GM19193 (cell line): Measurements from ENCODE around the gene MDH1.
A peak's percentile ranks its signal among the peaks of the same experiment; 100 is the strongest.

Source experiments
- POLR2A ChIP-seq: IDR thresholded peaks from 4 replicates; pipeline ENCODE4 v1.6.1; 2011; ENCODE audit not compliant: insufficient read depth, insufficient read length; ENCODE audit errors: extremely low read depth

MDH1 gene

DNA sequence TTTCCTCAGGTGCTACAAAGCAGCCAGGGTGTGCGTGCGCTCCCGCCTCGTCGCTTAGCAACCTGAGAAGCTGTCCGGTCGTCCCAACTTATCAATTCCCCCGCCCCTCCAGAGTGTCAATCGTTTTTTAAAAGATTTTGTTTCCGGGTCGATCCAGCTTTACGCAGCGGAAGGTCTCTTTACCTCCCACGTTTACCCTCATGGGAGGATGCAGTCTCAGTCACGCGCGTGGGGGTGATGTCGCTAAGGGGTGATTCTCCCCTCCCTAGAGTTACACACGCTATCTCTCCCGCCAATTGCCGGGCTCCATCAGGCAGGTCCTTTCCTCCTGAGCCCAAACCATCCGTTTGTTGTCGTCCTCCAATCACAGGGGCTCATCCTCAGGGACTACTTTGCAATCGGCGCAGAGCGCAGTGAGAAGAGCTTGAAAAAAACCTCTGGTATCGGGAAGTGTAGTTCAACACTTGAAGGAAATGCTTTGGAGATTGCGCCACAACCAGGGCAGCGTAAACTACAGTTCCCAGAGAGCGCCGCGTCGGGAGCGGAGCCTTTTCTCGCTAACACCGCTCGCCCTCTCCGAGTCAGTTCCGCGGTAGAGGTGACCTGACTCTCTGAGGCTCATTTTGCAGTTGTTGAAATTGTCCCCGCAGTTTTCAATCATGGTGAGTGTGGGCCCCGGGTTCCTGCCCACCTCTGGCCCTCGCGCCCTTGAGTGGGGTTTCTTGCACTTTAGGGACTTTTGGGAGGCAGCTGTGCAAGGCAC, at the start of gene MDH1, which contains the start of gene WDPCP:
Gene MDH1, plus strand, starts transcription at position 579 of the 763 bp plus-strand sequence. Its CDS starts 81 bp downstream, at position 660.
Gene WDPCP, minus strand, starts transcription at position 93 of the 763 bp plus-strand sequence. CDS start 206 bp downstream, outside the sequence.
- peak; percentile 89 for TF ChIP-seq POLR2A

DNA sequence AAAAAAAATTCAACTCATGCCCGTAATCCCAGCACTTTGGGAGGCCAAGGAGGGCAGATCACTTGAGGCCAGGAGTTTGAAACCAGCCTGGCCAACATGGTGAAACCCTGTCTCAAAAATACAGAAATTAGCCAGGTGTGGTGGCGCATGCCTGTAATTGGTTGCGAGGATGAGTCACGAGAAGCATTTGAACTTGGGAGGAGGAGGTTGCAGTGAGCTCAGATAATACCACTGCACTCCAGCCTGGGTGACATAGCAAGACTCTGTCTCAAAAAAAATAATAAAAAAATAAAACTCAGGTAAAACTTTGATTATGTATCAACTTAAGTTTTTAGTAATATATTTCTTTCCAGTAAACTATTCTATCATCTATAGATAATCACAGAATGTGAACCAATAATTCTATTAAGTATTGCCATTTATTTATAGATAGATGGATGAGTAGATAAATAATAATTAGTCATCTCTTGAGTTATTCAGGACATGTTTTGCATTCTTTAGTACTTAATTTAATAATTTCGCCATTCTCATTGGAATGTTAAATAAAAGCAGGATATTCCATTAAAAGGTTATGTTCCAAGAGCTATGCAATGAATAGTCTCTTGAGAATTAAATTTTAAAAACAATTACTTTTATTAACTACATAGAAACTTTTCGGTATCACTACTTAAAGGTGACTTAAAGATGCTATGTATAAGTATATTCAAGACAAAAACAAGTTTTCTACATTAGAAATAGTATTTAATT, 49.2 kb upstream of the MDH1 start:
- TF ChIP-seq POLR2A, result no peak

- no peak for TF ChIP-seq POLR2A
These were observed 44.6 kb upstream of the MDH1 start for GRCh38 chr2:63544017-63544627.

GRCh38 chr2:63545023-63545422, 43.7 kb upstream of the MDH1 start:
- no peak for TF ChIP-seq POLR2A

DNA sequence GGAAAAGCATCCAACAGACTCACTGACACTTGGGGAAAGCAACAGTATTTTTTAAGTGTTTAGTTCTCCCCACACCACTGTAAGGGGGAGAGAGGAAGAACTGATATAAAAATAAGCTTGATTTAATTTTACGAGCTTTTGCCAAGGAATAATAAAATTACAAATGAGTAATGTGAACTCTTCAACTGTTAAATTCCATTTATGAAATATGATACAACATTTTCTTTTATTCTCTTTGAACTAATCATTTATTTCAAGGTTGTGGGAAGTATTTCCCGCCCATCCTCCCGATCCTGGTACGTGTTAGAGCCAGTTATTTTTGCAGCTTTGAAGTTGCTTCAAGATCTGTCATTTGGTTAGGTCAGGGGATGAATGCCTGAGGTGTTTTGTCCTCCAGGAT, 35.7 kb upstream of the MDH1 start:
- TF ChIP-seq POLR2A, result no peak

DNA sequence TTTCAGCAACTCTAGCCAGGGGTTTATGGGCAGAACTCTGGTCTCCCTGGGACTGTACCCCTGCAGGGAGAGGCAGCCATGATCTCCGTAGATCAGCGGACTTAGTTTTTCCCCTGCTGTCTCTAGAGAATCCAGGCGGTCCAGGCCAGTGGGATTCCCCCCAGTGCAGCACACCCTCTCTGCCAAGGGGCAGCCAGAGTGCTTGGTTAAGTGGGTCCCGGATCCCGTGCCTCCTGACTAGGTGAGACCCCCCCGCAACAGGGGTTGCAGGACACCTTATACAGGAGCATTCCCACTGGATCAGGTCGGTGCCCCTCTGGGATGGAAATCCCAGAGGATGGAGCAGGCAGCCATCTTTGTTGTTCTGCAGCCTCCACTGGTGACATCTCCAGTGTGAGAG, 33.5 kb upstream of the MDH1 start:
- no peak for TF ChIP-seq POLR2A

DNA sequence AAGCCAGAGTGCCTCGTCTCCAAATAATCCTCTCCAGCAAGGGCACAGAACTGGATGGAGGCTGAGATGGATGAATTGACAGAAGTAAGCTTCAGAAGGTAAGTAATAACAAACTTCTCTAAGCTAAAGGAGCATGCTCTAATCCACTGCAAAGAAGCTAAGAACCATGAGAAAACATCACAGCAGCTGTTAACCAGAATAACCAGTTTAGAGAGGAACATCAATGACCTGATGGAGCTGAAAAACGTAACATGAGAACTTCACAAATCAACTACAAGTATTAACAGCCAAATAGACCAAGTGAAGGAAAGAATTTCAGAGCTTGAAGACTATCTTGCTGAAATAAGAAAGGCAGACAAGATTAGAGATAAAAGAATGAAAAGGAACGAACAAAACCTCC, 32.8 kb upstream of the MDH1 start:
- TF ChIP-seq POLR2A, result no peak

GRCh38 chr2:63562751-63563150, 26.0 kb upstream of the MDH1 start:
- TF ChIP-seq POLR2A, result no peak

GRCh38 chr2:63569740-63570139, 19.0 kb upstream of the MDH1 start:
- no peak for TF ChIP-seq POLR2A

DNA sequence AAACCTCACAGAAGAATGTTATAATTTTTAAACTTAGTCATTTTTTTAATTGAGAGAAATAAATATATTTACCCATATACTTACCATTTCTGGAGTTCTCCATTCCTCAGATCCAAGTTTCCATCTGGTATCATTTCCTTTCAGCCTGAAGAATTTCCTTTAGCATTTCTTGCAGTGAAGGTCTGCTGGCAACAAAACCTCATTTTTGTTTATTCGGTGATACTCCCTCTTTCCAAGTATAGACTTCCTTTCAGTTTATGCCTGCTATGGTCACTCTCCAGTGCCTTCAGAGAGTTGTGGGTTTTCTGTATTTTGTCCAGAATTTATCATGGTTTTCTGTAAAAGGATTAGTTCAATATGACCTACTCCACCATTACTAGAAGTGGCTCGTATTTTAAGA, 17.5 kb upstream of the MDH1 start:
- TF ChIP-seq POLR2A, result no peak

- no peak for TF ChIP-seq POLR2A
These were observed 16.8 kb upstream of the MDH1 start for GRCh38 chr2:63572001-63572400.

DNA sequence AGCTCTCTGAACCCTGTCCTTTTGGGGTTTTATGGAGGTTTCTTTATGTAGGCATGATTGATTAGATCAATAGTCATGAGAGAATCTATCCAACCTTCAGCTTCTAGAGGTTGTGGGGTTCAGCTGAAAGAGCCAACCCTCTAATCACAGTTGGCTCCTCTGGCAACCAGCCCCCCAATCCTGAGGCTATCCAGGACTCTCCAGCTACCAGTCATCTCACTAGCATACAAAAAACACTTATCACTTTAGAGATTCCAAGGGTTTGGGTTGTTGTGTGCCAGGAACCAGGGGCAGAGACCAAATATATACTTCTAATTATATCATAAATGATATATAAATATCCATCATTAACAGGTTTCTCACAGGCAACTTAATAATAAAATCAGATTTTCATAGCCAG, 12.2 kb upstream of the MDH1 start:
- TF ChIP-seq POLR2A, result no peak

- no peak for TF ChIP-seq POLR2A
These were observed 10.0 kb upstream of the MDH1 start for GRCh38 chr2:63578767-63579166.

DNA sequence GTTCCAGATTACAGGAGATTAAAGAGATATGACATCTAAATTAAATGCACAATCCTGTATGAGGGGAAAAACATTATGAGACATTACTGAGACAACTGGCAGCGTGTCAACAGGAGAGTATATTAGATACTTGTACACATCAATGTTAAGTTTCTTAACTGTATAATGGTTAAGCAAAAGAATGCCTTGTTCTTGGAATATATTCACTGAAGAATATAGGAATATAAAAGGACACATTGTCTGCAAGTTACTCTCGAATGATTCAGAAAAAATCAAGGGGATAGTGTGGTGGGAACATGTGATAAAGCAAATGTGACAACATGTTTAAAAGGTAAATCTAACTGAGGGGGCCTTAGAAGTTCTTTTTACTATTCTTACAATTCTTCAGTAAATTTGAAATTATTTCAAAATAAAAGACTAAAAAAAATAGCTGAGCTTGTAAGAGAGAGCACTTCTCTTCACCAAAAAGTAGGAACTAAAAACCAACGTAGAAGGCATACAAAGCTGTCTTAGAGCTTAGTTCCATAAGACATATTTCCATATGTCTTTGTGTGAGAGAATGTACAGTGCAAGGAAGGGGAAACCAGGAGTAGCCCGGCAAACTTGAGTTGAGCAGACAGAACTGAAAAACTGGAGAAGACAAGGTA, 8.0 kb upstream of the MDH1 start:
- TF ChIP-seq POLR2A, result no peak
